Lung (tissue), 12 donors: Measurements from ENCODE around the gene CLDN10. TPM values are rescaled to one million over a fixed set of nuclear protein-coding genes. Genes with fewer than 3 reads are reported as not detected.
A peak's percentile ranks its signal among the peaks of the same experiment; 100 is the strongest.

Experiments
- ATAC-seq: fragments of 200-7000 bp; cut with Tn5 transposase; one replicate; pipeline ENCODE4 v1.9.1; 2020; ENCODE audit warnings: moderate number of reproducible peaks; ENCODE audit not compliant: insufficient read depth, low FRiP score
- DNase-seq, 3 donors: peaks; one replicate each; pipeline ENCODE4 v3.0.0-alpha.2; 2013 to 2017
- H3K27ac ChIP-seq, 2 donors: one replicate each; pipeline ENCODE4 v1.5.1; 2013; ENCODE audit warnings: mild to moderate bottlenecking in 2 of 2, moderate library complexity in 2 of 2, control low read depth in 1 of 2, inconsistent platforms in 1 of 2, low read depth in 1 of 2, low read length in 1 of 2
- H3K27me3 ChIP-seq, 3 donors: one replicate each; pipeline ENCODE4 v1.5.1; 2013; ENCODE audit warnings: low read length in 2 of 3; ENCODE audit not compliant: control insufficient read depth in 3 of 3, insufficient read depth in 3 of 3
- H3K36me3 ChIP-seq, 4 donors: one replicate each; pipeline ENCODE4 v1.5.1; 2013; ENCODE audit warnings: low read length in 4 of 4, mild to moderate bottlenecking in 1 of 4, moderate library complexity in 1 of 4; ENCODE audit not compliant: control insufficient read depth in 4 of 4, insufficient read depth in 4 of 4
- H3K4me1 ChIP-seq, 5 donors: one replicate each; pipeline ENCODE4 v1.5.1; 2013; ENCODE audit warnings: low read length in 5 of 5, mild to moderate bottlenecking in 2 of 5, moderate library complexity in 1 of 5; ENCODE audit not compliant: control insufficient read depth in 5 of 5, insufficient read depth in 5 of 5
- H3K4me3 ChIP-seq: one replicate; pipeline ENCODE4 v1.5.1; 2013; ENCODE audit warnings: mild to moderate bottlenecking, control low read depth, moderate library complexity
- H3K9ac ChIP-seq, 2 donors: one replicate each; pipeline ENCODE4 v1.5.1; 2013; ENCODE audit warnings: low read length in 2 of 2, control low read depth in 1 of 2; ENCODE audit not compliant: insufficient read depth in 1 of 2
- H3K9me3 ChIP-seq, 4 donors: one replicate each; pipeline ENCODE4 v1.5.1; 2013; ENCODE audit warnings: low read length in 3 of 4, mild to moderate bottlenecking in 1 of 4, moderate library complexity in 1 of 4; ENCODE audit not compliant: control insufficient read depth in 4 of 4, insufficient read depth in 3 of 4
- CTCF ChIP-seq: IDR thresholded peaks from 2 replicates; pipeline ENCODE4 v1.5.1; 2012; ENCODE audit warnings: mild to moderate bottlenecking; ENCODE audit errors: control extremely low read depth, extremely low read depth
- WGBS, 2 donors: extraction: QIAGEN DNeasy Blood & Tissue Kit; methylation state at CpG; one replicate each; pipeline ENCODE4 v1.1.7; 2013; 5-methylcytosine and 5-hydroxymethylcytosine counted together
- polyA plus RNA-seq, 2 donors: library from polyadenylated mRNA; stranded (reverse); fragments of 200-250 nt; gene quantifications; one replicate each; pipeline ENCODE4 v1.2.1, GENCODE V29; 2013
- total RNA-seq, 2 donors: library from RNA; depleted of rRNA in 1 of 2; stranded (reverse); fragments of >200 nt in 1 of 2; gene quantifications; one replicate each; pipeline ENCODE4 v1.2.1, GENCODE V29; 2014 to 2021
- donor health status: control.
- donor health status: control.
- donor health status: Bipolar disorder and iron deficiency.
- donor health status: healthy.
- donor health status: DM: yes; HTN: yes; CAD: no.

CLDN10 gene
- total and polyA plus RNA-seq, 4 donors: 3.0 to 14.5 (median 4.6) TPM

GRCh38 chr13:95533545-95534160 lies 18.9 kb upstream of the CLDN10 start:
- WGBS, 2 donors: 72 to 83% methylated on average over 7 of the region's 7 CpGs
- ATAC-seq: no peak
- peaks cover 0 to 5% (median 0%) of the 10 kb centered on the region in 5 donors for H3K4me1 ChIP-seq
- H3K27ac ChIP-seq: no peak overlapping the region
- H3K36me3 ChIP-seq: no peaks in the 10 kb centered on the region
- no peak for DNase-seq
- H3K27me3 ChIP-seq: no peaks in the 10 kb centered on the region
- no peak for TF ChIP-seq CTCF
- no peak overlapping the region for H3K9ac ChIP-seq
- H3K4me3 ChIP-seq: no peak overlapping the region
- H3K9me3 ChIP-seq: no peaks in the 10 kb centered on the region

- no peak overlapping the region for H3K27ac ChIP-seq
- H3K27me3 ChIP-seq: no peaks in the 10 kb centered on the region
- no peak overlapping the region for H3K4me3 ChIP-seq
- WGBS, 2 donors: 66 to 71% methylated on average over 3 of the region's 3 CpGs
- TF ChIP-seq CTCF: no peak
- H3K9ac ChIP-seq: no peak overlapping the region
- DNase-seq (no peak), ATAC-seq (peak; percentile 77)
- H3K36me3 ChIP-seq: no peaks in the 10 kb centered on the region
- no peaks in the 10 kb centered on the region for H3K9me3 ChIP-seq
- H3K4me1 ChIP-seq: peaks cover 0 to 5% (median 0%) of the 10 kb centered on the region in 5 donors
These were observed 17.3 kb upstream of the CLDN10 start for GRCh38 chr13:95535243-95535642.

GRCh38 chr13:95536632-95537241 lies 15.8 kb upstream of the CLDN10 start:
- no peak for TF ChIP-seq CTCF
- Histone ChIP-seq H3K9ac (no peak overlapping the region), H3K36me3 (no peaks in the 10 kb centered on the region), H3K4me1 (peaks cover 0 to 6% (median 5%) of the 10 kb centered on the region in 5 donors), H3K4me3 (no peak overlapping the region), H3K9me3 (no peaks in the 10 kb centered on the region), H3K27ac (no peak overlapping the region), H3K27me3 (no peaks in the 10 kb centered on the region)
- WGBS, 2 donors: 19 to 20% methylated on average over 6 of the region's 6 CpGs
- peak in 2 of 3 donors; percentile 78 to 86 for DNase-seq
- ATAC-seq: no peak
